Activated T-cell treated with anti-CD3 and anti-CD28 coated beads, Interleukin-2, amount 50 U/mL, for 24 hours (primary cell): ENCODE measurements around the gene IGSF9B.

Experiments used
- DNase-seq: peaks from one replicate; pipeline ENCODE4 v3.0.0-alpha.2; 2020
- H3K27ac Mint-ChIP-seq: 2 replicates; pipeline ENCODE4 v1.8.0; 2020; ENCODE audit warnings: mild to moderate bottlenecking, mixed read lengths
- H3K27me3 Mint-ChIP-seq: 2 replicates; pipeline ENCODE4 v1.8.0; 2020; ENCODE audit warnings: mixed read lengths
- H3K36me3 Mint-ChIP-seq: 2 replicates; pipeline ENCODE4 v1.8.0; 2020; ENCODE audit warnings: low read depth, mixed read lengths
- H3K4me1 Mint-ChIP-seq: 2 replicates; pipeline ENCODE4 v1.8.0; 2020; ENCODE audit warnings: low read depth, mixed read lengths
- H3K4me3 Mint-ChIP-seq: 2 replicates; pipeline ENCODE4 v1.8.0; 2020; ENCODE audit warnings: mild to moderate bottlenecking, moderate library complexity, mixed read lengths
- H3K9me3 Mint-ChIP-seq: 2 replicates; pipeline ENCODE4 v1.8.0; 2020; ENCODE audit warnings: mixed read lengths

IGSF9B gene

GRCh38 chr11:133929401-133930052 is 27.2 kb downstream of the IGSF9B start:
- H3K27ac Mint-ChIP-seq = peak overlapping the region; percentile 95
- peak overlapping the region; percentile 35 for H3K4me3 Mint-ChIP-seq
- DNase-seq = no peak
- H3K9me3 Mint-ChIP-seq = no peaks in the 10 kb centered on the region
- H3K36me3 Mint-ChIP-seq = peaks cover 73% of the 10 kb centered on the region
- peaks cover 35% of the 10 kb centered on the region for H3K4me1 Mint-ChIP-seq
- H3K27me3 Mint-ChIP-seq = no peaks in the 10 kb centered on the region

DNA sequence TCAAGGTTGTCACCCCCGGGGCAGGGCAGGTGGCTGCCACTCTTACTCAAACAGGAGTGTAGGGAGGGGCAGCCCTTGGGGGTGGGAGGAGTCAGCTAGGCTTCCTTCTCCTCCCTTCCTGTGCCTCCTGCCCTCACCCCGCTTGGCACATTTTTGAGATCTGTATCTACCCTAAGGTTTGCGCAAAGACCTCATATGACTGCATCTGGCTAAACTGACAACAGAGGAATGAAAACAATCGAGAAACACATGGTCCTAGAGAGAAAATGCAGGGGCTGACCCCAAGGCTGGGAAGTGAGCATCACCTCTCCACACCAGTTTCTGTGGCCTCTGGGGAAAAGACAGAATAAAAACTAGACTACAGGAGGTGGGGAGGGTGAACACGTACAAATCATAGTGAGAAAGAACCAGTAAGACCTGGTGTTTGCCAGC is 28.1 kb downstream of the IGSF9B start:
- Mint-ChIP-seq H3K4me3 (peak overlapping the region; percentile 61), H3K36me3 (peaks cover 74% of the 10 kb centered on the region), H3K27ac (peak overlapping the region; percentile 95), H3K9me3 (no peaks in the 10 kb centered on the region), H3K4me1 (peaks cover 32% of the 10 kb centered on the region), H3K27me3 (no peaks in the 10 kb centered on the region)
- peak; percentile 72 for DNase-seq

- DNase-seq = peak; percentile 80
- peaks cover 77% of the 10 kb centered on the region for H3K36me3 Mint-ChIP-seq
- peak overlapping the region; percentile 95 for H3K27ac Mint-ChIP-seq
- H3K4me3 Mint-ChIP-seq = peak overlapping the region; percentile 61
- no peaks in the 10 kb centered on the region for H3K27me3 Mint-ChIP-seq
- H3K4me1 Mint-ChIP-seq = peaks cover 32% of the 10 kb centered on the region
- H3K9me3 Mint-ChIP-seq = no peaks in the 10 kb centered on the region
Measured at GRCh38 chr11:133927690-133928627, 28.8 kb downstream of the IGSF9B start.

DNA sequence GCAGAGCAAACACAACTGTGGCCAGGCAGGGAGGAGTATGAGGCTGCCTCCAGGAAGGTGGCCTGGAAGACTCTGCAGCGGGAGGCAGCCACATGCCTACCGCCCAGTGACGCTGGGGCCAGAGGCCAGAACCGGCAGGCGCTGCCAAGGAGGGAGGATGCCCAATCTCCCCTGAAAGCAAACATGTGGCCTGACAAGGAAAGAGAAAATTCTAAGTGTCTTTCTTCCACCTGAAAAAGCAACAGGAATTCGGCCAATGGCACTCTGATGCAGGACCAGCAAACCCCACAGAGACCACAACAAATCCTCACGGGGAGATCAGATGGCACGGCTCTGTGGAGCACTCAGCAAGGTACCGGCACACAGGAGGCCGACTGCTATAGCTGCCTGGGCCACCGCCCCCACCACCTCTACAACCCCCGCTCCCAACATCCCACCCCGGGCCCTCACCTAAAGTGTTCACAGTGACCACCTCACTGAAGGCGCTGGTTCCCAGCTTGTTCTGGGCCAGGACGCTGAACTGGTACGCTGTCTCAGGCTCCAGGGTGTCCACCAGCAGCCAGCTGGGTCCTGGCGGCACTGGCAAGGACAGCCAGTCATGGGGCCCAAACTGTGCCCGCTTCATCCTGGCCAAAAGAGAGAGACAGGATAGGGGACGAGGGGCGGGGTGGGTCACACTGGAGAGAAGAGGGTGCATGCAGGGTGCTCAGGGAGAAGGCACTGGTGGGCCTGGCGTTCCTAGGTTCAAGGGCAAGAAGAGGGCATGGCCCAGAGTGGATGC is 30.1 kb downstream of the IGSF9B start:
- Mint-ChIP-seq H3K36me3 (peaks cover 85% of the 10 kb centered on the region), H3K4me3 (no peak overlapping the region)
- no peak for DNase-seq

DNA sequence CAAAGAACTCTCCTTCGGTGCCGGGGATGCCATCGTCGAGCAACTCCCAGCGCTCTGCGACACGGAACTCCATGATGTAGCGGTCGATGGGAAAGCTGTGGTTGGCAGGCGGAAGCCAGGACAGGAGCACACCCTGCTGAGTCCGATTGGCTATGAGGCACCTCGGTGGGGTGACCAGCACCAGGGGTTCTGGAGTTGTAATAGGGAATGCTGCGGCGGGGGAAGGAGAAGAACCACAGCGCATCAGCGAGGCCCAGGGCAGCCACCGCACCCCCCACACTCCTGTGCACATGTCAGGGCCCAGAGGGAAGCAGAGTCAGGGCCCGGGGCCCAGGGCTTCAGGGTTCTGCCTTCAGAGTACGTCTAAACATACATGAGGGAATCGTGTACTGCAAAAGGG is 31.0 kb downstream of the IGSF9B start:
- Mint-ChIP-seq H3K4me1 (peaks cover 32% of the 10 kb centered on the region), H3K36me3 (peaks cover 90% of the 10 kb centered on the region), H3K27me3 (no peaks in the 10 kb centered on the region), H3K4me3 (no peak overlapping the region), H3K9me3 (no peaks in the 10 kb centered on the region), H3K27ac (no peak overlapping the region)
- DNase-seq = no peak

More for the DNA sequence above, 30.1 kb downstream of the IGSF9B start:
- Mint-ChIP-seq H3K27ac (no peak overlapping the region), H3K27me3 (no peaks in the 10 kb centered on the region), H3K4me1 (peaks cover 32% of the 10 kb centered on the region), H3K9me3 (no peaks in the 10 kb centered on the region)

DNA sequence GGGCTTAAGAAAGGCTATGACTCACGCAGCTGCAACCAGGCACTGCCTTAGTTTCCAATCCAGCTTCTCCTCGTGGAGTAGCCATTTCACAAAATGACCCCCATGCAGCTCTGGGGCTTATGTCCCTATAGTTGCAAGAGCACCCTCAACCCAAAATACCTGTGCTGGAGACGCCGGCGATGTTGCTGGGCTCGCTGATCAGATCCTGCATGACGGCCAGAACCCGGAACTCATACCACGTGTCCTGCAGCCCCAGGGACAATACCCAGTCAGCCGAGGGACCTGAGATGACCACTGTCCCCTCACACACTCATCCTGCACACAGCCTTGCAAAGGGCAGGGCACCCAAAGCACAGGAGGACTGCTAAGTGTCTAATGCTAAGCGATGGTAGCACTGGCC is 32.1 kb downstream of the IGSF9B start:
- H3K4me1 Mint-ChIP-seq = peaks cover 24% of the 10 kb centered on the region
- no peak overlapping the region for H3K4me3 Mint-ChIP-seq
- no peaks in the 10 kb centered on the region for H3K27me3 Mint-ChIP-seq
- no peak overlapping the region for H3K27ac Mint-ChIP-seq
- H3K36me3 Mint-ChIP-seq = peaks cover 86% of the 10 kb centered on the region
- H3K9me3 Mint-ChIP-seq = no peaks in the 10 kb centered on the region
- no peak for DNase-seq

DNA sequence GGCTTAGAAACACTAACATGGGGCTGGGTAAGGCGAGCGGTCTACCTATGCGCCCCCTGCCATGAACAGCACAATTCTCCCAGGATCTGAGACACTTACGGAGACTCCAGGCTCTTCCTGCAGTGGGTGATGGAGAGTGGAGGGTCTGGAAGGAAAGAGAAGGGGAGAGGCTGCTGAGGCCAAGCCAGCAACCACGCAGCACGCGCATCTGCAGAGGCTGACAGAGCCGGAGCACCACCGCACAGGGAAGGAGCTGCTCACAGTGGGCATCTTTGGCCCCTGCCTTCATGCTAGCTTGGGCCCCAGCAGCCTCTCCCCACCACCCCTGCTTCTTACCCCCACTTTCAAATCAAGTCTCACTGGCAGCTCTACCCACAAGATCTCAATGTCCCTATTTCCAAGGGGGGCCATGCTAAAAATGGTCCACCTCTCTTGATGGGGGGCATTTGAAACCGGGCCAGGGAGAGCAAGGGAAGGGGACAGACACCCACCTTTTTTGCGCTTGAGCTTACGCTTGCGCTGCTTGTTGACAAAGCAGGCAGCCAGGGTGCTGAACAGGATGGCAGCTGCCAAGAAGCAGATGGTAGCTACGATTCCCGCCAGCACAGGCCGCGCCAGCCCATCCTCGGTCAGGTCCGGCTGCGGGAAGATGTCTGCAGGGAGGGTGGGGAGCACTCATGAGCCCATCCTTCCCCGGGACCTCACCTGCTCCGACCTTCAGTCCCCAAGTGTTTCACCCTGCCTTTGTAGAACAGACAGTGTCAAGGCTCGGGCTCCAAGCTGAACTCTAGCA is 34.5 kb downstream of the IGSF9B start:
- no peaks in the 10 kb centered on the region for H3K27me3 Mint-ChIP-seq
- DNase-seq = no peak
- H3K4me3 Mint-ChIP-seq = no peak overlapping the region
- H3K27ac Mint-ChIP-seq = no peak overlapping the region
- H3K4me1 Mint-ChIP-seq = peaks cover 3% of the 10 kb centered on the region
- peaks cover 80% of the 10 kb centered on the region for H3K36me3 Mint-ChIP-seq
- no peaks in the 10 kb centered on the region for H3K9me3 Mint-ChIP-seq

GRCh38 chr11:133921513-133921912 is 35.3 kb downstream of the IGSF9B start:
- Mint-ChIP-seq H3K4me3 (no peak overlapping the region), H3K36me3 (peaks cover 77% of the 10 kb centered on the region), H3K27ac (no peak overlapping the region), H3K9me3 (no peaks in the 10 kb centered on the region), H3K4me1 (peaks cover 3% of the 10 kb centered on the region), H3K27me3 (no peaks in the 10 kb centered on the region)
- DNase-seq = no peak

DNA sequence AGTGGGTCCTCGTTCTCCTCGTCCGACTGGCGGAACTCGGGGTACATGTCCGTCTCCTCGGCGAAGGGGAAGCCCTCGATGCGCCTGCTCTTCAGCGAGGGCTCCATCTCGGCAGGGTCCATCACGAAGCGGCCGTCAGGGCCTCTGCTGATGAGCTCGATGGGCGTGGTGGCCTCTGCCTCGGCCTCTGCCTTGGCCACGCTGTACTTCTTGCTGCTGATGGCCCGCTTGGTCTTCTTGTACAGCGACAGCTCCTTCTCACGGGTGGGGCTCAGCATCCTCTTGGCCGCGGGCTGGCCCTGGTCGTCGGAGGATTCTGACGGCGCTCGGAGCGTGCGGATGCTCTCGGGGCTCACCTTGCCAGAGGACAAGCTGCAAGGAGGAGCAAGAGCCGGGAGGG is 35.7 kb downstream of the IGSF9B start:
- Mint-ChIP-seq H3K9me3 (no peaks in the 10 kb centered on the region), H3K4me1 (peaks cover 3% of the 10 kb centered on the region), H3K36me3 (peaks cover 77% of the 10 kb centered on the region), H3K4me3 (no peak overlapping the region), H3K27me3 (no peaks in the 10 kb centered on the region), H3K27ac (no peak overlapping the region)
- no peak for DNase-seq

DNA sequence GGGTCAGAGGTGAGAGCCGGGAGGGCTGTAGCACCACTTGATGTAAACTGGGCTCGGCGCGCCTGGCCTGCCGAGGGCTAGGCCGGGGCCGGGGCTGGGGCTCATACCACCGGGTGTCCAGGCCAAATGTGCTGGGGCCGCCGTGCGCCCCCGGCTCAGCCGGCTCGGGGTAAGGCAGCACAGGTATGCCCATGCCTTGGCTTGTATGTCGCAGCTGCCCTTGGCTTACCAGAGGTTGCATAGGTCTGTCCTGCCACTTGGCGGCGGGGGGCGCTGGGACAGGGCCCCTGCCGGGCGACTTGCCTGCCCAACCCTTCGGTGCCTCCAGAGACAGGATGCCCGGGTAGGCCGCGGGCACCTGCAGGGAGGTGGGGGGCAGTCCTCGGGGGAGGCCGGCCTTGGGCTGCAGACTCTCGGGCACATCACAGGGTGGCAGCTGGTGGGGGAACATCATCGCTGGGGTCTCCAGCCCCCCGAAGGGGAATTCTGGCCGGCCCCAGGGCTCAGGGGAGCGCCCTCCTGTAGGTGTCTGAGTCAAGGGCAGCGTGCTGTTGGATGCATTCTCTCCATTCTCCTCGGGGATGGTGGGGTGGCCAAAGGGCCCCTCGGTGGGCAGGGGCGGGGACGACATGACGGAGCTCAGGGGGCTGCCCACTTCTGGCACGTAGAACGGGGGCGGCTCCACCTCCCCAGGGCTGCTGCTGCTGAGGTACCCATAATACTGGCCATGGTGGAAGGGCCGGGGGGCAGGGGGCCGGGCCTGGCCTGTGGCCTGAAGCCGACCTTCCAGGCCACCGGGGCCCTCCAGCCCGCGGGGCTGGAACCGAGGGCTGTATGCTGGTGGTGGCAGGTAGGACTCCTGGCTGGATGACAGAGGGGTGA is 36.4 kb downstream of the IGSF9B start:
- H3K36me3 Mint-ChIP-seq = peaks cover 77% of the 10 kb centered on the region
- H3K27ac Mint-ChIP-seq = no peak overlapping the region
- H3K4me3 Mint-ChIP-seq = no peak overlapping the region
- H3K9me3 Mint-ChIP-seq = no peaks in the 10 kb centered on the region
- H3K27me3 Mint-ChIP-seq = no peaks in the 10 kb centered on the region
- no peak for DNase-seq
- peaks cover 3% of the 10 kb centered on the region for H3K4me1 Mint-ChIP-seq

GRCh38 chr11:133919330-133920108 is 37.2 kb downstream of the IGSF9B start:
- Mint-ChIP-seq H3K4me3 (no peak overlapping the region), H3K4me1 (peaks cover 3% of the 10 kb centered on the region), H3K27me3 (no peaks in the 10 kb centered on the region)

DNA sequence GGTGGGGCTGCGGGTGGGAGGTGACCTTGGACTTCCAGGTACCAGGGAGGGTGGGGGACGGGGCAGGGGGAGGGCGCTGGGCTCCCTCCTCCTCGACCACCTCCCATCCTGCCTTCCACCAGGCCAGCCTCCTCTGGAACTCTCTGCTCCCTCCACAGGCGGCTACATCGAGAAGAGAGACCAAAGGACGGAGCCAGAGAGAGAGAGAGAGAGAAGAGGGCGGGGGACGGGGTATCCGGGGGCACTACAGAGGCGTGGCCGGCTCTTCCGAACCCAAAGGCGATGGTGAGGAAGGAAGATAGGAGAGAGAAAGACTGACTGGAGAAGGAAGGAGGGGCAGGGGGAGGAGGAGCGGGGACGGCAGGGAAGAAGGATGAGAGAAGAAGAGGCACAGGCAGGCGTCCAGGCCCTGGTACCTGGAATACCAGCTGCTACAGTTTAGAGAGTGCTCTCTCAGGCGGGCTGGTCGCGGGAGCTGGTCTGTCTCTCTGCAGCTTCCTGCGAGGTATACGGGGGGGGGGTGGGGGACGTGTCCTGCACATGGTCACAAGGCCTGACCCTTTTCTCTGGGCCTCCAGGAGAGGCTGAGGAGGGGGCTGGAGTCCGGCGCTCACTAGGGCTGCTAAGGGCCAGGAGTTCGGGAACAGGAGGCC is 38.0 kb downstream of the IGSF9B start:
- Mint-ChIP-seq H3K4me3 (peak overlapping the region; percentile 33), H3K9me3 (no peaks in the 10 kb centered on the region), H3K27me3 (no peaks in the 10 kb centered on the region), H3K27ac (no peak overlapping the region), H3K4me1 (peaks cover 3% of the 10 kb centered on the region), H3K36me3 (peaks cover 75% of the 10 kb centered on the region)
- no peak for DNase-seq

More at GRCh38 chr11:133919330-133920108, 37.2 kb downstream of the IGSF9B start:
- H3K9me3 Mint-ChIP-seq = no peaks in the 10 kb centered on the region
- DNase-seq = no peak
- no peak overlapping the region for H3K27ac Mint-ChIP-seq
- peaks cover 76% of the 10 kb centered on the region for H3K36me3 Mint-ChIP-seq
